Measurements from ENCODE around the gene TRIM24. TPM values are rescaled to one million over a fixed set of nuclear protein-coding genes. Genes with fewer than 3 reads are reported as not detected.
A peak's percentile ranks its signal among the peaks of the same experiment; 100 is the strongest.
"Not testable (repeated sequence)": the region's sequence is repeated elsewhere in the genome, so short reads cannot be mapped to it uniquely, and the experiment has no call there.

TRIM24 gene
- 10 to 100 TPM; 13.6 to 26.2 (median 19.1) TPM for total RNA-seq
- 1 to 10 TPM; 7.7 to 8.2 TPM for polyA plus RNA-seq
- long read RNA-seq, donor 1, full-length matches to known transcripts = 1 of 4 reads
- long read RNA-seq, donor 1, partial matches to known transcripts = 3 of 4 reads
- long read RNA-seq, donor 1, other reads (novel, unspliced or antisense) = 0 of 4 reads
- long read RNA-seq, donor 2, partial matches to known transcripts = 7 of 9 reads
- long read RNA-seq, donor 2, other reads (novel, unspliced or antisense) = 2 of 9 reads
- long read RNA-seq, donor 3, full-length matches to known transcripts = 2 of 21 reads
- long read RNA-seq, donor 3, partial matches to known transcripts = 19 of 21 reads
- long read RNA-seq, donor 3, other reads (novel, unspliced or antisense) = 0 of 21 reads

- Histone ChIP-seq H3K36me3 (no peaks in the 10 kb centered on the region), H3K27me3 (no peaks in the 10 kb centered on the region), H3K4me3 (peak within 1 kb of the TSS; percentile 79 to 96 (median 88)), H3K4me1 (peaks cover 0 to 27% (median 10%) of the 10 kb centered on the region in 9 donors), H3K27ac (peak within 1 kb of the TSS; percentile 85 to 100 (median 97)), H3K9me3 (no peaks in the 10 kb centered on the region)
- DNase-seq (peak; percentile 96 to 97), ATAC-seq (no peak)
- intact Hi-C loops (cut with DNase I) = loop anchor here in 3 of 10 donors (5.0 to 10.0 kb wide), 4 partner anchors 115 to 298 kb away; no protein-coding TSS in a partner anchor
- 0% methylated on average over 40 to 59 of the region's 59 CpGs for WGBS, 2 donors
- no peak for TF ChIP-seq CTCF (IDR thresholded peaks at IDR 0.05)
These were observed at the start of gene TRIM24 for GRCh38 chr7:138460176-138460648. TRIM24 (plus strand) TSS chr7:138460259; CDS start chr7:138460549, 290 bp downstream.

GRCh38 chr7:138412077-138412476 is 48.0 kb upstream of the TRIM24 start:
- 93 to 97% methylated on average over 3 of the region's 3 CpGs for WGBS, 2 donors
- H3K9me3 ChIP-seq; H3K36me3 ChIP-seq; H3K27ac ChIP-seq; intact Hi-C loops (cut with DNase I); ATAC-seq; DNase-seq; H3K4me3 ChIP-seq; H3K27me3 ChIP-seq: not testable (repeated sequence)
- H3K4me1 ChIP-seq = peaks cover 0 to 10% (median 3%) of the 10 kb centered on the region in 9 donors

- H3K4me3 ChIP-seq; intact Hi-C loops (cut with DNase I); H3K27me3 ChIP-seq; DNase-seq; H3K36me3 ChIP-seq; H3K9me3 ChIP-seq; ATAC-seq; H3K27ac ChIP-seq: not testable (repeated sequence)
- WGBS, 2 donors = 95 to 98% methylated on average over 6 of the region's 6 CpGs
- peaks cover 0 to 16% (median 2%) of the 10 kb centered on the region in 9 donors for H3K4me1 ChIP-seq
These were observed 47.1 kb upstream of the TRIM24 start for GRCh38 chr7:138412921-138413320.

- Histone ChIP-seq H3K4me3 (no peak overlapping the region), H3K36me3 (no peaks in the 10 kb centered on the region), H3K27ac (no peak overlapping the region), H3K9me3 (peaks cover 0 to 3% (median 0%) of the 10 kb centered on the region in 11 donors), H3K4me1 (peaks cover 0 to 7% (median 0%) of the 10 kb centered on the region in 9 donors), H3K27me3 (no peaks in the 10 kb centered on the region)
- no peak for TF ChIP-seq CTCF (IDR thresholded peaks at IDR 0.05)
- DNase-seq = no peak
- intact Hi-C loops (cut with DNase I) = no loop called here
- ATAC-seq = no peak
- 33 to 36% methylated on average over 3 of the region's 3 CpGs for WGBS, 2 donors
These were observed 42.9 kb upstream of the TRIM24 start for GRCh38 chr7:138417078-138417700.

GRCh38 chr7:138417764-138418163 is 42.3 kb upstream of the TRIM24 start:
- 71 to 75% methylated on average over 1 of the region's 1 CpG for WGBS, 2 donors
- H3K27ac ChIP-seq = no peak overlapping the region
- TF ChIP-seq CTCF (IDR thresholded peaks at IDR 0.05) = no peak
- no peak overlapping the region for H3K4me3 ChIP-seq
- intact Hi-C loops (cut with DNase I) = no loop called here
- no peak for DNase-seq
- peaks cover 0 to 3% (median 0%) of the 10 kb centered on the region in 11 donors for H3K9me3 ChIP-seq
- ATAC-seq = no peak
- peaks cover 0 to 7% (median 0%) of the 10 kb centered on the region in 9 donors for H3K4me1 ChIP-seq
- H3K36me3 ChIP-seq = no peaks in the 10 kb centered on the region
- H3K27me3 ChIP-seq = no peaks in the 10 kb centered on the region

GRCh38 chr7:138418403-138418802 is 41.7 kb upstream of the TRIM24 start:
- H3K9me3 ChIP-seq; H3K36me3 ChIP-seq; H3K27me3 ChIP-seq; ATAC-seq; DNase-seq; H3K4me3 ChIP-seq; intact Hi-C loops (cut with DNase I); H3K4me1 ChIP-seq; H3K27ac ChIP-seq: not testable (repeated sequence)
- 87 to 88% methylated on average over 1 of the region's 1 CpG for WGBS, 2 donors

All from heart right ventricle (tissue), 16 donors.